Karpas-422 (cell line): ENCODE results near the gene PUSL1. TPM values are rescaled to one million over a fixed set of nuclear protein-coding genes. Genes with fewer than 3 reads are reported as not detected.

Source experiments
- DNase-seq: peaks from one replicate; pipeline ENCODE4 v3.0.0-alpha.2; 2015
- H2AFZ ChIP-seq: fragments of 200-600 bp; sonication (generic); 2 replicates; pipeline ENCODE4 v1.6.1; 2014; ENCODE audit warnings: antibody characterized with exemption, low read length, mixed read lengths
- H3K27ac ChIP-seq: fragments of 200-600 bp; sonication (generic); 2 replicates; pipeline ENCODE4 v1.5.1; 2014; ENCODE audit warnings: mild to moderate bottlenecking, low read length, moderate library complexity
- H3K27me3 ChIP-seq: fragments of 200-600 bp; sonication (generic); 2 replicates; pipeline ENCODE4 v1.6.1; 2014; ENCODE audit warnings: low read length, mixed read lengths
- H3K36me3 ChIP-seq: fragments of 200-600 bp; sonication (generic); 2 replicates; pipeline ENCODE4 v1.6.1; 2014; ENCODE audit warnings: low read length, mixed read lengths; ENCODE audit not compliant: insufficient read depth
- H3K4me1 ChIP-seq: fragments of 200-600 bp; sonication (generic); 2 replicates; pipeline ENCODE4 v1.6.1; 2014; ENCODE audit warnings: mild to moderate bottlenecking, low read length, mixed read lengths
- H3K4me2 ChIP-seq: fragments of 200-600 bp; sonication (generic); 2 replicates; pipeline ENCODE4 v1.6.1; 2014; ENCODE audit warnings: low read length, low read depth, mild to moderate bottlenecking; ENCODE audit not compliant: poor library complexity, severe bottlenecking
- H3K4me3 ChIP-seq: fragments of 200-600 bp; sonication (generic); 2 replicates; pipeline ENCODE4 v1.5.1; 2014; ENCODE audit warnings: mild to moderate bottlenecking, antibody characterized with exemption, low read length, mixed read lengths
- H3K79me2 ChIP-seq: fragments of 200-600 bp; sonication (generic); 2 replicates; pipeline ENCODE4 v1.6.1; 2014; ENCODE audit warnings: mild to moderate bottlenecking, low read length, mixed read lengths
- H3K9ac ChIP-seq: fragments of 200-600 bp; sonication (generic); 2 replicates; pipeline ENCODE4 v1.6.0; 2014; ENCODE audit warnings: low read length
- H3K9me2 ChIP-seq: fragments of 200-600 bp; sonication (generic), shearing (Covaris generic); replicated peaks from 2 replicates; pipeline ENCODE4 v1.6.0; 2014; ENCODE audit warnings: mild to moderate bottlenecking, low read length, moderate library complexity; ENCODE audit not compliant: insufficient read depth
- H3K9me3 ChIP-seq: fragments of 300-700, 200-600 bp; sonication (generic); 2 replicates; pipeline ENCODE4 v1.6.1; 2014; ENCODE audit warnings: low read length, mixed read lengths
- H4K20me1 ChIP-seq: fragments of 200-600 bp; sonication (generic); 2 replicates; pipeline ENCODE4 v1.6.1; 2014; ENCODE audit warnings: mild to moderate bottlenecking, antibody characterized with exemption, low read length, low read depth; ENCODE audit not compliant: insufficient read depth
- total RNA-seq: library from RNA; depleted of rRNA; stranded (reverse); fragments of >200 nt; shearing (Covaris generic); gene quantifications from 2 replicates; pipeline ENCODE4 v1.2.3, GENCODE V29; 2014; ENCODE audit warnings: low replicate concordance

PUSL1 gene
- total RNA-seq, 1 experiment from 2014 or later: 14.9 TPM

- no peak overlapping the region for H3K9ac ChIP-seq
- H4K20me1 ChIP-seq: no peaks in the 10 kb centered on the region
- no peak for DNase-seq
- H3K4me1 ChIP-seq: peaks cover 3% of the 10 kb centered on the region
- no peaks in the 10 kb centered on the region for H3K27me3 ChIP-seq
- no peaks in the 10 kb centered on the region for H3K9me2 ChIP-seq
- H3K4me2 ChIP-seq: no peak overlapping the region
- H3K79me2 ChIP-seq: no peaks in the 10 kb centered on the region
- H3K9me3 ChIP-seq: no peaks in the 10 kb centered on the region
- H3K4me3 ChIP-seq: no peak overlapping the region
- no peak overlapping the region for H3K27ac ChIP-seq
- H3K36me3 ChIP-seq: no peaks in the 10 kb centered on the region
- no peak overlapping the region for H2AFZ ChIP-seq
Measured at GRCh38 chr1:1281533-1282321, 26.7 kb upstream of the PUSL1 start.

- H3K9ac ChIP-seq: no peak overlapping the region
- H3K27ac ChIP-seq: no peak overlapping the region
- H3K27me3 ChIP-seq: no peaks in the 10 kb centered on the region
- peaks cover 4% of the 10 kb centered on the region; the same call in 1 of the 2 replicates for H3K9me3 ChIP-seq
- H3K4me1 ChIP-seq: peaks cover 3% of the 10 kb centered on the region
- no peaks in the 10 kb centered on the region for H3K79me2 ChIP-seq
- H4K20me1 ChIP-seq: no peaks in the 10 kb centered on the region
- H2AFZ ChIP-seq: no peak overlapping the region
- no peaks in the 10 kb centered on the region for H3K9me2 ChIP-seq
- no peaks in the 10 kb centered on the region for H3K36me3 ChIP-seq
- no peak for DNase-seq
- H3K4me3 ChIP-seq: no peak overlapping the region
- no peak overlapping the region for H3K4me2 ChIP-seq
Measured at GRCh38 chr1:1282998-1283397, 25.4 kb upstream of the PUSL1 start.

GRCh38 chr1:1283821-1284220 lies 24.6 kb upstream of the PUSL1 start:
- Histone ChIP-seq H3K9me2 (no peaks in the 10 kb centered on the region), H3K79me2 (no peaks in the 10 kb centered on the region), H3K9ac (no peak overlapping the region), H3K27ac (no peak overlapping the region), H3K9me3 (peaks cover 4% of the 10 kb centered on the region; the same call in 1 of the 2 replicates), H3K4me3 (no peak overlapping the region), H3K36me3 (no peaks in the 10 kb centered on the region), H3K4me2 (no peak overlapping the region), H4K20me1 (no peaks in the 10 kb centered on the region), H3K4me1 (peaks cover 3% of the 10 kb centered on the region), H2AFZ (no peak overlapping the region), H3K27me3 (no peaks in the 10 kb centered on the region)
- peak; percentile 67 for DNase-seq

GRCh38 chr1:1284221-1285101 lies 23.9 kb upstream of the PUSL1 start:
- no peaks in the 10 kb centered on the region for H3K9me2 ChIP-seq
- no peak overlapping the region for H2AFZ ChIP-seq
- H3K9me3 ChIP-seq: peaks cover 4% of the 10 kb centered on the region; the same call in 1 of the 2 replicates
- H3K27me3 ChIP-seq: no peaks in the 10 kb centered on the region
- no peaks in the 10 kb centered on the region for H3K79me2 ChIP-seq
- H3K36me3 ChIP-seq: no peaks in the 10 kb centered on the region
- no peaks in the 10 kb centered on the region for H4K20me1 ChIP-seq
- H3K4me3 ChIP-seq: no peak overlapping the region
- no peak overlapping the region for H3K9ac ChIP-seq
- H3K4me2 ChIP-seq: no peak overlapping the region
- H3K27ac ChIP-seq: no peak overlapping the region
- peaks cover 3% of the 10 kb centered on the region for H3K4me1 ChIP-seq
- DNase-seq: no peak

- Histone ChIP-seq H3K36me3 (no peaks in the 10 kb centered on the region), H3K27me3 (no peaks in the 10 kb centered on the region), H3K4me3 (no peak overlapping the region), H3K4me1 (peaks cover 3% of the 10 kb centered on the region), H3K79me2 (no peaks in the 10 kb centered on the region), H4K20me1 (no peaks in the 10 kb centered on the region), H3K9ac (no peak overlapping the region), H2AFZ (no peak overlapping the region), H3K4me2 (no peak overlapping the region), H3K9me3 (peaks cover 4% of the 10 kb centered on the region; the same call in 1 of the 2 replicates), H3K9me2 (no peaks in the 10 kb centered on the region), H3K27ac (no peak overlapping the region)
- no peak for DNase-seq
Measured at GRCh38 chr1:1285102-1285571, 23.3 kb upstream of the PUSL1 start.

GRCh38 chr1:1285611-1286311 lies 22.6 kb upstream of the PUSL1 start:
- Histone ChIP-seq H3K4me1 (peaks cover 3% of the 10 kb centered on the region), H3K9me3 (peaks cover 4% of the 10 kb centered on the region; the same call in 1 of the 2 replicates), H3K36me3 (no peaks in the 10 kb centered on the region), H3K4me3 (no peak overlapping the region), H3K27ac (no peak overlapping the region), H4K20me1 (no peaks in the 10 kb centered on the region), H2AFZ (no peak overlapping the region), H3K4me2 (no peak overlapping the region), H3K27me3 (no peaks in the 10 kb centered on the region), H3K79me2 (no peaks in the 10 kb centered on the region), H3K9ac (no peak overlapping the region), H3K9me2 (no peaks in the 10 kb centered on the region)
- no peak for DNase-seq

- H3K9me2 ChIP-seq: no peaks in the 10 kb centered on the region
- no peaks in the 10 kb centered on the region for H3K27me3 ChIP-seq
- H3K79me2 ChIP-seq: no peaks in the 10 kb centered on the region
- H3K36me3 ChIP-seq: no peaks in the 10 kb centered on the region
- no peak overlapping the region for H2AFZ ChIP-seq
- H3K4me1 ChIP-seq: peaks cover 3% of the 10 kb centered on the region
- H3K9me3 ChIP-seq: peaks cover 4% of the 10 kb centered on the region; the same call in 1 of the 2 replicates
- H3K4me3 ChIP-seq: no peak overlapping the region
- no peak overlapping the region for H3K4me2 ChIP-seq
- DNase-seq: no peak
- H3K27ac ChIP-seq: no peak overlapping the region
- H3K9ac ChIP-seq: no peak overlapping the region
- H4K20me1 ChIP-seq: no peaks in the 10 kb centered on the region
Measured at GRCh38 chr1:1286313-1287261, 21.8 kb upstream of the PUSL1 start.
